Activated B cell treated with CpG ODN at 0.5 μM for 24 hours (primary cell): ENCODE measurements around the gene THRSP. TPM values are rescaled to one million over a fixed set of nuclear protein-coding genes. Genes with fewer than 3 reads are reported as not detected.
"Not testable (repeated sequence)": the region's sequence is repeated elsewhere in the genome, so short reads cannot be mapped to it uniquely, and the experiment has no call there.

ENCODE experiments used
- ATAC-seq: fragments of 200-7000 bp; cut with Tn5 transposase; one replicate; pipeline ENCODE4 v1.10.0; 2021; ENCODE audit warnings: low read depth, mild to moderate bottlenecking, moderate library complexity
- CTCF ChIA-PET: fragments of 350-600 bp; sonication (Branson Sonifier 250); formaldehyde crosslinking; loops from one replicate; lab custom pipeline; 2021; ENCODE audit warnings: antibody characterized with exemption; lab: Charles Lee
- POLR2A ChIA-PET: fragments of 350-600 bp; sonication (Branson Sonifier 250); formaldehyde crosslinking; loops from one replicate; lab custom pipeline; 2021; ENCODE audit warnings: antibody characterized with exemption; lab: Charles Lee
- DNase-seq: peaks from one replicate; pipeline ENCODE4 v3.0.0; 2022
- H3K27ac Mint-ChIP-seq: one replicate; pipeline ENCODE4 v1.8.0; 2020; ENCODE audit warnings: mixed read lengths
- H3K27me3 Mint-ChIP-seq: one replicate; pipeline ENCODE4 v1.8.0; 2021; ENCODE audit warnings: mixed read lengths
- H3K36me3 Mint-ChIP-seq: one replicate; pipeline ENCODE4 v1.8.0; 2021; ENCODE audit warnings: low read depth, mixed read lengths
- H3K4me1 Mint-ChIP-seq: one replicate; pipeline ENCODE4 v1.8.0; 2021; ENCODE audit warnings: mixed read lengths
- H3K4me3 Mint-ChIP-seq: one replicate; pipeline ENCODE4 v1.8.0; 2020; ENCODE audit warnings: mild to moderate bottlenecking, mixed read lengths
- H3K9me3 Mint-ChIP-seq: one replicate; pipeline ENCODE4 v1.8.0; 2020; ENCODE audit warnings: mixed read lengths
- intact Hi-C: fragments of 100-400 bp; cut with micrococcal nuclease; formaldehyde crosslinking; loops from one replicate; pipeline ENCODE4 v1.15.1; 2024
- total RNA-seq: library from RNA; stranded (reverse); gene quantifications from 2 replicates; pipeline ENCODE4 v1.2.3, GENCODE V29; 2022
- TF ChIP-seq, protein P1 (sequence below): fragments of 200-600 bp; IDR thresholded peaks from one replicate; pipeline ENCODE4 v1.8.0; 2022; ENCODE audit warnings: antibody characterized with exemption, mild to moderate bottlenecking

The THRSP gene
- total RNA-seq, 1 donor from 2014 or later = not detected

DNA sequence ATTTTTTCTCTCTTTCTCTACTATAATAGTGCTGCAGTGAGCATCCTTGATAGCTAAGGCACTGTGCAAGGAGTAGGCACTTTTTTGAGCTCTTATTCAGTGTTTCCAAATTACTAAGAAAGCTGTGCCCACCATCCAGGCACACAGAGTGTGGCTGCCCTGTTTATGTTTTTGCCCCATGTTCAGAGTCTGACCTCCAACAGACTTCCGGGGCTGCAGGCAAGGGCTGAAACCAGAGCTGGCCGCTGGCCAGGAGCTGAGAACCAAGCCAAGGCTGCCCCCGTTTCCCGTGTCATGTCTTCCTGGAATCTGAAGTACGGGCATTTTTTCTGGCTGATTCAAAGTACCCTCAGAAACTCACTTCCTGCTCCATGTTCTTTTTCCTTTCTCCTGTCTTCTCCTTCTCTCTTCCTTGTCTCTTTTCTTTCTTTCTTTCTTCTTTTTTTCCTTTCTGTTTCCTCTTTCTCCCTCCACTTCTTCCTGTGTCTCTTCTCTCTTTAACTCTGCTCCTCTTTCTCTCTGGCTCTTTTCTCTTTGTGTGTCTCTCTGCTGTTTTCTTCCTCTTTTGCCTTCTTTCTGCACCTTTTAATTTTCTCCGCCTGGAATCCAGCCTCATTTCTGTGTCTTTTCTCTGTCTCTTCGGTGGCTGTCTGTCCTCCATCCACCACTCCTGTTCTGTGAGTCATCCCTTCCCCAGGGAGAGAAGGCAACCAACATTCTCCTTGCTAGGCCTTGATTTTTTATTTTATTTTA lies 23.6 kb upstream of the THRSP start:
- ChIA-PET POLR2A (no interaction called here), CTCF (no interaction called here)
- ATAC-seq = no peak

DNA sequence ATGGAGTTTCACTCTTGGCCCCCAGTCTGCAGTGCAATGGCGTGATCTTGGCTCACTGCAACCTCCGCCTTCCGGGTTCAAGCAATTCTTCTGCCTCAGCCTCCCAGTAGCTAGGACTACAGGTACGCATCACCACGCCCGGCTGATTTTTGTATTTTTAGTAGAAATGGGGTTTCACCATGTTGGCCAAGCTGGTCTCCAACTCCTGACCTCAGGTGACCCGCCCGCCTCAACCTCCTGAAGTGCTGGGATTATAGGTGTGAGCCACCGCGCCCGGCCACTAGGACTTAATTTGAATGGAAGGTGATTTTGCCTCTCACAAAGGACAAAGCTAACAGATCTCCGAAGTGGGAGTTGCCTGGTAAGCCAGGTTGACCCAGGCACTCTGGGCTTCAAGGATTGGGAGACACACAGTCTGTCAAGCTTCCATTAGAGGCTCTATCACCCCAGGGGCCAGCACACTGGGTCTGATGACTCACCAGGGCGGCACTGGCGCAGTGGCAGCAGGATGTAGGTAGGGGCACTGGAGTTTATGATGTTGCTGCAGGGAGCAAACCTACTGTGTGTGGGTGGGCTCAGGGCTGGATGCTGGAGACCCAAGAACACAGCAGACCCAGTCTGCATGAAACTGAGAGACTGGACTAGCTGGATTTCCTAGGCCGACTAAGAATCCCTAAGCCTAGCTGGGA lies 22.8 kb upstream of the THRSP start:
- DNase-seq = no peak
- TF ChIP-seq, protein P1, sequence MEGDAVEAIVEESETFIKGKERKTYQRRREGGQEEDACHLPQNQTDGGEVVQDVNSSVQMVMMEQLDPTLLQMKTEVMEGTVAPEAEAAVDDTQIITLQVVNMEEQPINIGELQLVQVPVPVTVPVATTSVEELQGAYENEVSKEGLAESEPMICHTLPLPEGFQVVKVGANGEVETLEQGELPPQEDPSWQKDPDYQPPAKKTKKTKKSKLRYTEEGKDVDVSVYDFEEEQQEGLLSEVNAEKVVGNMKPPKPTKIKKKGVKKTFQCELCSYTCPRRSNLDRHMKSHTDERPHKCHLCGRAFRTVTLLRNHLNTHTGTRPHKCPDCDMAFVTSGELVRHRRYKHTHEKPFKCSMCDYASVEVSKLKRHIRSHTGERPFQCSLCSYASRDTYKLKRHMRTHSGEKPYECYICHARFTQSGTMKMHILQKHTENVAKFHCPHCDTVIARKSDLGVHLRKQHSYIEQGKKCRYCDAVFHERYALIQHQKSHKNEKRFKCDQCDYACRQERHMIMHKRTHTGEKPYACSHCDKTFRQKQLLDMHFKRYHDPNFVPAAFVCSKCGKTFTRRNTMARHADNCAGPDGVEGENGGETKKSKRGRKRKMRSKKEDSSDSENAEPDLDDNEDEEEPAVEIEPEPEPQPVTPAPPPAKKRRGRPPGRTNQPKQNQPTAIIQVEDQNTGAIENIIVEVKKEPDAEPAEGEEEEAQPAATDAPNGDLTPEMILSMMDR = no peak
- Mint-ChIP-seq H3K4me1 (peaks cover 11% of the 10 kb centered on the region), H3K9me3 (no peaks in the 10 kb centered on the region), H3K27me3 (peaks cover 5% of the 10 kb centered on the region), H3K27ac (no peak overlapping the region), H3K4me3 (no peak overlapping the region), H3K36me3 (no peaks in the 10 kb centered on the region)
- ATAC-seq = no peak
- POLR2A ChIA-PET = no interaction called here
- CTCF ChIA-PET = no interaction called here
- intact Hi-C loops = no loop called here

More for the DNA sequence above, 23.6 kb upstream of the THRSP start:
- TF ChIP-seq, protein P1 = no peak
- Mint-ChIP-seq H3K27me3 (peaks cover 5% of the 10 kb centered on the region), H3K27ac (no peak overlapping the region), H3K36me3 (no peaks in the 10 kb centered on the region), H3K9me3 (no peaks in the 10 kb centered on the region), H3K4me1 (peaks cover 8% of the 10 kb centered on the region), H3K4me3 (no peak overlapping the region)
- no peak for DNase-seq
- intact Hi-C loops = no loop called here

DNA sequence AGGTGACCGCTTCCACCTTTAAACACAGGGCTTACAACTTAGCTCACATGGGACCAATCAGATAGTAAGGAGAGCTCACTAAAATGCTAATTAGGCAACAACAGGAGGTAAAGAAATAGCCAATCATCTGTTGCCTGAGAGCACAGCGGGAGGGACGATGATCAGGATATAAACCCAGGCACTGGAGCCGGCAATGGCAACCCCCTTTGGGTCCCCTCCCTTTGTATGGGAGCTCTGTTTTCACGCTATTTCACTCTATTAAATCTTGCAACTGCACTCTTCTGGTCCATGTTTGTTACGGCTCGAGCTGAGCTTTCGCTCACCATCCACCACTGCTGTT lies 22.3 kb upstream of the THRSP start:
- H3K4me1 Mint-ChIP-seq = peaks cover 14% of the 10 kb centered on the region
- intact Hi-C loops, H3K36me3 Mint-ChIP-seq, DNase-seq, CTCF ChIA-PET, H3K27me3 Mint-ChIP-seq, H3K27ac Mint-ChIP-seq, H3K9me3 Mint-ChIP-seq, ATAC-seq, H3K4me3 Mint-ChIP-seq: not testable (repeated sequence)
- POLR2A ChIA-PET = interaction anchor here (0.6 kb wide), 1 partner anchor 12 kb away, joined by 4 read pairs; no protein-coding TSS in a partner anchor

DNA sequence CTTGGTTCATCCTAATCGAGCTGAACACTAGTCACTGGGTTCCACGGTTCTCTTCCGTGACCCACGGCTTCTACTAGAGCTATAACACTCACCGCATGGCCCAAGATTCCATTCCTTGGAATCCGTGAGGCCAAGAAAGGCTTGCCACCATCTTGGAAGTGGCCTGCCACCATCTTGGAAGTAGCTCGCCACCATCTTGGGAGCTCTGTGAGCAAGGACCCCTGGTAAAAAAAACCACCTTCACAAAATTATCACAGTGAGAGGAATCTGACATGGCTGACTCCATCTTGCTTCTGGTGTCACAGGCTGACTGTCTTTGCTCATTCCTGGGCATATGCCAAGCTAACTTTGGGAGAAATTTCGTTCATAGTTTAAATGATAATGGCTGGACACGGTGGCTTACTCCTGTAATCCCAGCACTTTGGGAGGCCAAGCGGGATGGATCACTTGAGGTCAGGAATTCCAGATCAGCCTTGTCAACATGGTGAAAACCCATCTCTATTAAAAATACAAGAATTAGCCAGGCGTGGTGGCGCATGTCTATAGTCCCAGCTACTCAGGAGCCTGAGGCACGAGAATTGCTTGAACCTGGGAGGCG lies 21.7 kb upstream of the THRSP start:
- TF ChIP-seq, protein P1 = no peak
- Mint-ChIP-seq H3K4me1 (peaks cover 14% of the 10 kb centered on the region), H3K4me3 (no peak overlapping the region), H3K27ac (no peak overlapping the region), H3K9me3 (no peaks in the 10 kb centered on the region), H3K36me3 (no peaks in the 10 kb centered on the region), H3K27me3 (peaks cover 5% of the 10 kb centered on the region)
- intact Hi-C loops = no loop called here
- ChIA-PET CTCF (no interaction called here), POLR2A (interaction anchor here (0.6 to 0.7 kb wide), 2 partner anchors 12 to 45 kb away, joined by 3 to 4 read pairs; no protein-coding TSS in a partner anchor)
- no peak for DNase-seq
- no peak for ATAC-seq

DNA sequence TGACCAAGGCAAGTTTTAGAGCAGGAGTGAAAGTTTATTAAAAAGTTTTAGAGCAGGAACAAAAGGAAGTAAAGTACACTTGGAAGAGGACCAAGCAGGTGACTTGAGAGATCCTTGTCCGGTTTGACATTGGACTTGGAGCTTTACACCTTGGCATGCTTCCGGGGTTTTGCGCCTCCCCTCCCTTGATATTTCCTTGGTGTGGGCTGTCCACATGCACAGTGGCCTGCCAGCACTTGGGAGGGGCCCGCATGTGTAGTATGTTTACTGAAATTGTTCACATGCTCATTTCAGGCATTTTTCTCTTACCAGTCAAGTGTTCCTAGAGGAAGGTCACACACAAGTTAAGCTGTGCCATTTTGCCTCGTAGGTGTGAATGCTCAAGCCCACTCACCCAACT lies 19.0 kb upstream of the THRSP start:
- DNase-seq (no peak), ATAC-seq (no peak)
- Mint-ChIP-seq H3K27ac (no peak overlapping the region), H3K4me3 (no peak overlapping the region), H3K36me3 (no peaks in the 10 kb centered on the region), H3K4me1 (peaks cover 13% of the 10 kb centered on the region), H3K9me3 (no peaks in the 10 kb centered on the region), H3K27me3 (peaks cover 5% of the 10 kb centered on the region)
- CTCF ChIA-PET = interaction anchor here (0.9 to 2.3 kb wide), 5 partner anchors 35 to 519 kb away, joined by 3 to 11 read pairs (median 7); no protein-coding TSS in a partner anchor
- intact Hi-C loops = loop anchor here (1.0 kb wide), 1 partner anchor 268 kb away; no protein-coding TSS in a partner anchor
- POLR2A ChIA-PET = interaction anchor here (1.3 kb wide), 1 partner anchor 50 kb away, joined by 4 read pairs; the partner anchor contains the start of gene INTS4
- TF ChIP-seq, protein P1 = no peak
